Measurements from ENCODE around the gene REXO1.

GRCh38 chr19:1794424-1795172, 53.7 kb downstream of the REXO1 start:
- TF ChIP-seq POLR2AphosphoS5 (IDR thresholded peaks at IDR 0.05; ENCODE audit: low read depth, low read length): no peak
- no peak for TF ChIP-seq TAF1 (IDR thresholded peaks at IDR 0.05; ENCODE audit: borderline replicate concordance, insufficient read depth, low read length)
- no peak for TF ChIP-seq REST (IDR thresholded peaks at IDR 0.05; ENCODE audit: insufficient read depth in 1 of 2, low read depth in 2 of 2, low read length in 2 of 2)
- no peak for TF ChIP-seq SIN3A (IDR thresholded peaks at IDR 0.05; ENCODE audit: borderline replicate concordance, insufficient read depth, low read length)
- no peak for TF ChIP-seq FOXP2 (optimal IDR thresholded peaks at IDR 0.05; ENCODE audit: borderline replicate concordance, extremely low read depth, extremely low read length, insufficient read depth)

All from PFSK-1 (cell line).